Amniotic stem cell (primary cell): ENCODE data around the gene PIAS1.
A peak's percentile ranks its signal among the peaks of the same experiment; 100 is the strongest.
"Not testable (repeated sequence)": the region's sequence is repeated elsewhere in the genome, so short reads cannot be mapped to it uniquely, and the experiment has no call there.

Source experiments
- DNase-seq: peaks from one replicate; lab custom pipeline; 2025; lab: John Stamatoyannopoulos, UW

PIAS1 gene

GRCh38 chr15:68184616-68185480, 130.7 kb downstream of the PIAS1 start:
- no peak for DNase-seq

GRCh38 chr15:68186671-68187397, 132.7 kb downstream of the PIAS1 start:
- DNase-seq, result no peak

GRCh38 chr15:68187559-68187958, 133.4 kb downstream of the PIAS1 start:
- peak; percentile 38 for DNase-seq

- no peak for DNase-seq
Observed at GRCh38 chr15:68188647-68189046, 134.5 kb downstream of the PIAS1 start.

GRCh38 chr15:68190048-68190447, 135.9 kb downstream of the PIAS1 start:
- no peak for DNase-seq

GRCh38 chr15:68191555-68191954, 137.4 kb downstream of the PIAS1 start:
- DNase-seq, result no peak

GRCh38 chr15:68192117-68192516, 138.0 kb downstream of the PIAS1 start:
- no peak for DNase-seq

GRCh38 chr15:68192804-68193486, 138.8 kb downstream of the PIAS1 start:
- no peak for DNase-seq

GRCh38 chr15:68195336-68196112, 141.4 kb downstream of the PIAS1 start:
- no peak for DNase-seq

GRCh38 chr15:68196445-68197169, 142.5 kb downstream of the PIAS1 start:
- DNase-seq, result no peak

GRCh38 chr15:68197170-68197492, 143.0 kb downstream of the PIAS1 start:
- no peak for DNase-seq

- DNase-seq, result no peak
Observed at GRCh38 chr15:68197661-68198437, 143.7 kb downstream of the PIAS1 start.

GRCh38 chr15:68199340-68199739, 145.2 kb downstream of the PIAS1 start:
- DNase-seq, result no peak

GRCh38 chr15:68200016-68200861, 146.1 kb downstream of the PIAS1 start:
- no peak for DNase-seq

- no peak for DNase-seq
Observed at GRCh38 chr15:68201153-68201878, 147.2 kb downstream of the PIAS1 start.

GRCh38 chr15:68201879-68202261, 147.8 kb downstream of the PIAS1 start:
- DNase-seq, result no peak

GRCh38 chr15:68202994-68203393, 148.9 kb downstream of the PIAS1 start:
- DNase-seq, result not testable (repeated sequence)

- DNase-seq, result no peak
Observed at GRCh38 chr15:68203486-68203885, 149.4 kb downstream of the PIAS1 start.

GRCh38 chr15:68203956-68204355, 149.8 kb downstream of the PIAS1 start:
- no peak for DNase-seq
